ENCODE data around the gene IL23R.

IL23R gene

DNA sequence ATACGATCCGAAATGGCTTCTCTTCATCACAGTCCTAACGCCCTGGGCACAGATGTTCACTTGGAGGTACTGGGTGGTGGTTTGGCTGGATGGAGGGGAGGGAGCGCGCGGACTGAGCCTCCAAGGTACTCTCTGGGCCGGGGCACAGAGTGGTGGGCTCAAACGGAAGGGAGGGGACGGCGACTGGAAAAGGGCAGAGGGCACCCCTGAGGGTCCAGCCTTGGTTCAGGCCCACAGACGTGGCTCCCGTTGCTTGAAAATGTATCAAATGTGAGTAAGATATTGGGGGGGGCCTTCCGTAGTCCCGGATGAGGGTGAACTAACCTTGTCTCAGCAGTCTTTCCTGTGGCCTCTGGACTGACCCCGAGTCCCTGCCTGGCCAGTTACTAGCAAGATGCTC lies 141.9 kb downstream of the IL23R start:
- peak; percentile 66 for DNase-seq

Measured in activated CD8-positive, alpha-beta memory T cell treated with anti-CD3 and anti-CD28 coated beads, Interleukin-2, amount 50 U/mL, for 48 hours (primary cell).